Measurements from ENCODE around the gene DSG4.

- no peak for TF ChIP-seq CTCF (IDR thresholded peaks at IDR 0.05)
- no peak for TF ChIP-seq ZFX (IDR thresholded peaks at IDR 0.05; ENCODE audit: borderline replicate concordance)
These were observed 22.9 kb downstream of the DSG4 start for GRCh38 chr18:31399306-31400032.
